Measurements from ENCODE around the gene SMG5. TPM values are rescaled to one million over a fixed set of nuclear protein-coding genes. Genes with fewer than 3 reads are reported as not detected.

SMG5 gene
- total RNA-seq, 1 experiment from 2014 or later: 77.5 TPM

DNA sequence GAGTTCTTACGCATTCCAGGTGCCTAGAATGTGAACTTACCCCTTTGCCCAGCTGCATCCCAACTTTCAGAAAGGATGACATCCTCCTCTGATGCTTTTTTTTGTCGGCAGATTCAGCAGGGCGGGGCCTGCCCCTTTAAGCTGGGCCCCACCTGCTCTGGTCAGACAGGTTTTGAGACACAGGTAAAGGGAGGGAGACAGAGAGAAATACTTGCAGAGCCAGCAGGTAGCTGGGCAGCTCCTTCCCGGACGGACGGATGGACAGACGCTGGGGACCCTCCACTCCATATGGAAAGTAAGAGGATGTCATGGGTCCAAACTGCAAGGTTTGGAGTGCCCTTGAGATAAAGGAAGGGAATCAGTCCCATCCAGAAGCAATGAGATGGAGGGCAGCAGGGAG lies 1.5 kb upstream of the SMG5 start, which contains the start of gene TMEM79:
Gene TMEM79 (plus strand): TSS at position 214 of the 400 bp plus-strand sequence. CDS start 902 bp downstream, outside the sequence.
- in situ Hi-C loops (cut with HindIII; ENCODE audit: low pct_unique_long_range_greater_than_20kb, low sequenced_read_pairs): no loop called here
- no peak for DNase-seq (ENCODE audit: low read depth, low spot score)

DNA sequence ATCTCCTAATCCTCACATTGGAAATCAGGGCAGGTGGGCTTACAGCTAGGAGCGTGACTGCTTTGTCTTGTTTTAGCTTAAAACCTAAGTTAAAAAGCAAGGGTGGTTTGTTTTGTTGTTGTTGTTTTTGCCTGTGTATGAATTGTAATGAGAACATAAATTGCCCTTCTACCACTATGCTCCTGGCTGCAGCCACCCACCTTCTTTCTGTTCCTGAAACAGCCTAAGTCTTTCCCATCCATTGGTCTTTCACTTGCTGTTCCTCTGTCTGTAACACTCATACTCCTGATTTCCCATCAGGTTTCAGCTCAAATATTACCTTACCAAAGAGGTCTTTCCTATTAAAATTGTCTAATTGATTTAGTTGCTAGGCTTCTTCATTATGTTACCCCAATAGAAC lies 896 bp upstream of the SMG5 start:
- no peak for DNase-seq (ENCODE audit: low read depth, low spot score)
- in situ Hi-C loops (cut with HindIII; ENCODE audit: low pct_unique_long_range_greater_than_20kb, low sequenced_read_pairs): no loop called here

DNA sequence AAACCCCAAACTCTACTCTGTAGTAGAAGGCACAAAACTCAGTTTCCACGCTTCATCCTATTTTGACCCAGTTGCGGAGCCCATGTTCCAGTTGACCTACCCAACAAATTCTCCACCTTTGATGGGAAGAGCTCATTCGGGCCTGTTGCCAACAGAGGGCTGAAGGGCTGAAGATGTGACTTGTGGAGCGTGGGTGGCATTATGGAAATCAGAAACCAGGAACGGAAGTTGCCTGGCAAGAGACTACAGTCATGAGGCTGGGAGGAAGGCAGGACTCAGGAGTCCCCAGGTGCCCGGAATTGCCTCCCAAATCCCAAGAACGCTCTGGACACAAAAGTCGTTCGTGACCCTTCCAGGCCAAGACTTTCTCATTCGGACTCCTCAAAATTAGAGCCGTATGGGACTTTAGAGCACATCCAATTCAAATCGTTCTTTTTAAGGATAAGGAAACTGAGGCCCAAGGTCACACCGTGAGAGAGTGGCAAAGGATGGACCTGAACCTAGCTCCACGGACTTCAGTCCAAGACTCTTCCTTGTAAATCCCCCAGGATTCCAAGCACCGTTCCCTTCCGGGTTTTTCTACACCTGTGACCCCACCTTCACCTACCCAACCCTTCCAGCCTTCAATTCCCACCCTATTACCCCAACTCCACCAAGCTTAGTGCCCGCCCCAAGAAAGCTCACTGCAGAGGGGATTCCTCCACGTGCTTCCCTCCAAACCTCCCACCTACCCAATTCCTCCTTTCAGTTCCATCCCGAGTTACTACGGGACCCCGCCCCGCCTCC lies 739 bp downstream of the SMG5 start:
- in situ Hi-C loops (cut with HindIII; ENCODE audit: low pct_unique_long_range_greater_than_20kb, low sequenced_read_pairs): no loop called here
- peak; percentile 52 for DNase-seq (ENCODE audit: low read depth, low spot score)

DNA sequence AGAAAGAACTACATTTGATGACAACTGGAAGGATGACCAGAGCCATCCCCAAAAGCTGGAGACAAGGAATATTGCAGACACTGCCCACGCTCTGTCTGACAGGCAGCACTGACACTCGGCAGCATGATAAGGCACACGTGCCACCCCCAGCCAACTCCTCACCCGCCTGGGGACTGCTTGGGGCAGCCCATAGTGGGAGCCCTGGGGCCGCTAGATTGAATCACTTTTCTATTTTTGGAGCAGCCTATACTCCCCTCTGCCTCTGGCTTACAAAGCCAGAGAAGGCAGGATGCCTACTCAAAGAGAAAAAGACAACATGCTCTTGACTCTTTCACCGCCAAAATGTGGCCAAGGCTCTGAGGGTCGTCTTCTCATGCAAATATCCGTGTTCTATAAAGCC lies 1.3 kb downstream of the SMG5 start:
- peak; percentile 40 for DNase-seq (ENCODE audit: low read depth, low spot score)
- in situ Hi-C loops (cut with HindIII; ENCODE audit: low pct_unique_long_range_greater_than_20kb, low sequenced_read_pairs): no loop called here

DNA sequence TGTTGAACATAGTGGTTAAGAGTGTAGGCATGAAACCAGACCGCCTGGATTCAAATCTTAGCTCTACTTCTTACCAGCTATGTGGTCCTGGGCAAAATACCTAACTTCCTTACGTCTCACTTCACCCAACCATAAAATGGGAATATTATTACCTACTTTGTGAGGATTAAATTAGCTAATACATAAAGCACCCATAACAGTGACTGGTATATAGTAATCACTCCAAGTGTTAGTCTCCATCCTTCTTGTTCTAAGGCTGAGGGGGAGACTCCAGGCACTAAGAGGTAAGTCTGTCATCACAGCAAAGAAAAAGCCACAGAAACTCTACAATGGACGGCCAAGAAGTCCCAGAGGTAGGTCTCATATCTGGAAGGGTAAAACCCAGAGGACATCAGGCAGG lies 2.8 kb downstream of the SMG5 start:
- DNase-seq (ENCODE audit: low read depth, low spot score): no peak
- in situ Hi-C loops (cut with HindIII; ENCODE audit: low pct_unique_long_range_greater_than_20kb, low sequenced_read_pairs): no loop called here

DNA sequence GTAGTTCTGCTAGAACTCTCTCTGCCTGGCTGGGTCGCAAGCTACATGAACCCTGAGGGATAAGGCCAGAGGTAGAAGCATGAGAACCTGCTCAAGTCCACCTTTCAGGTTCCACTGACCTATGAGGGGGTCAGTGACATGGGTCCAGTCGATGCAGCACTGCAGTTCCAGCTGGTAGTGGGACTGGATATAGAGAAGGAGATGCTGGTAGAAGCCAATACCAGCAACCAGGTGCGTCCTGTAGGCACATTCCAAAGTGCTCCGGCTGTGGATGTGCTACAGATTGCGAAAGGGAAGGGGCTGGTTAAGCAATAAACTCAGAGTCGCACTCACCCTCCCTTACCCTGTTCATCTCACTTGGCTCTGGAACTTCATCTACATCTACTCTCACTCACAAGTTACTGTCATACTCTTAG lies 5.7 kb downstream of the SMG5 start:
- in situ Hi-C loops (cut with HindIII; ENCODE audit: low pct_unique_long_range_greater_than_20kb, low sequenced_read_pairs): no loop called here
- no peak for DNase-seq (ENCODE audit: low read depth, low spot score)

DNA sequence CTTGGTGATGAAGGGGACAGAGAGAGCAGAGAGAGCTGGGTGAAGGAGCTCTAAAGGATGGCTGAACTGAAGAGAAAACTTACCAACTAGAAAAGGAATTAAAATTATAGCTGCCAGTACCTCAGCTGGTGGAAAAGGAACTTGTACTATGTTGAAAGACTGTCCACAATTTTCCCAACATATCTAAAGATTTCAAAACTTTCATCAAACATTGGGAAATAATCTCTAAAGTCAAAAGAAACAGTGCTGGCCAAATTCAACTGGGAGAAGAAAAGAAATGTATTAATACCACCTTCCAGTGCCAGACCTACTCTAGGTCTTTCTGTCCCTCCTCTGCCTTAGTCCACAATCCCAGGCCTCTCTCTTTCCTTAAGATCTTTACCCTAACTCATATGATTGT lies 6.1 kb downstream of the SMG5 start:
- DNase-seq (ENCODE audit: low read depth, low spot score): no peak
- in situ Hi-C loops (cut with HindIII; ENCODE audit: low pct_unique_long_range_greater_than_20kb, low sequenced_read_pairs): no loop called here

DNA sequence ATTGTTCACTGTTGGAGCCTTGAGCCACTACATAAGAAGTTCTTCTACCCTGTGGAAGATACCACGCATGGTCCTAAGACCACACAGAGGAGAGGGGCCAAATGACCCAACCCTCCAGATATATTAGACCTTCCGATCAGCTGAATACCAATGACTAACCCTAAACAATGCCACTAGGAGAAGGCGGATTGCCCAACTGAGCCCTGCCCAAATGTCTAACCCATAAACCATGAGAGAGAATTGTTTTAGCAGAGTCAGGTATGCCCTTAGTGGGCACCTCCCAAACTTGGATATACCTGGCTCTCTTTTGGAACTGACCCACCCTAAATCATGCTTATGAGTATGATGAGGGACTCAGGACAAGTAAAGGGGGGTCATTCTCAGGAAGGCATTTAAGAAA lies 12.3 kb downstream of the SMG5 start:
- DNase-seq (ENCODE audit: low read depth, low spot score): no peak
- in situ Hi-C loops (cut with HindIII; ENCODE audit: low pct_unique_long_range_greater_than_20kb, low sequenced_read_pairs): no loop called here

DNA sequence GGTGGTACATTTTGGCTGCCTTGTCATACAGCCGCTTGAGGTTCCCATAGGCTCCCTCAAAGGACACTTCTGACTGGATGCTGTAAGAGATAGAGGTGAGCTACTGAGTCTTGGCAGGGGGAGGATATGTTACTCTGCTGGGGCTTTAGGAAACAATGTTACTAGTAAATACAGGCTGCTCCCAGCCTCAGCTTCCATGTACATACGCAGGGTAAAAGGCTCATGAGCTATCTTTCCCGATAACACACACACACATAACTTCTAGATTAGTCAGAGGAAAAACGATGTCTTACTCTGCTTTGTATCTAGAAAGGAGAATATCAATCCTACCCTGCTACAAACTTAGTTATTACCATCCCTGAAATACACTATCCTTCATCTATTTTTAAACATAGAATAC lies 14.3 kb downstream of the SMG5 start:
- in situ Hi-C loops (cut with HindIII; ENCODE audit: low pct_unique_long_range_greater_than_20kb, low sequenced_read_pairs): no loop called here
- no peak for DNase-seq (ENCODE audit: low read depth, low spot score)

DNA sequence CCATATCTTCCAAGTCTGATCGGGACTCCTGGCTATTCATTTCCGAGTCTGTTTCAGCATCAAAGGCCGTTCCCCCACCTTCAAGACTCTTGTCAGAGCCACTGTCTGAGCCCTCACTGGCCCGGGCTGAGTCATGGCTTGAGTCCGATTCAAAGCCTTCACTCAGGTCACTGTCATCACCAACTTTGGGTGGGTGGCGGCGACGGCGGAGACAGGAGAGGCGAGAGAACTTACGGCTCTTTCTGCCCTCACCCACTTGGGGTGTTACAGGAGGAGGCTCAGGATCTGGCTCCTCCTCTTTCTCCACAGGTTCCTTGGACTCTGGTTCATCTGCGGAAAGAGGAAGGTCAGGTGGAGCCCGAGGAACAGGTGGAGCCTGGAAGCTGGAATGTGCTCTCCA lies 16.6 kb downstream of the SMG5 start:
- in situ Hi-C loops (cut with HindIII; ENCODE audit: low pct_unique_long_range_greater_than_20kb, low sequenced_read_pairs): no loop called here
- no peak for DNase-seq (ENCODE audit: low read depth, low spot score)

DNA sequence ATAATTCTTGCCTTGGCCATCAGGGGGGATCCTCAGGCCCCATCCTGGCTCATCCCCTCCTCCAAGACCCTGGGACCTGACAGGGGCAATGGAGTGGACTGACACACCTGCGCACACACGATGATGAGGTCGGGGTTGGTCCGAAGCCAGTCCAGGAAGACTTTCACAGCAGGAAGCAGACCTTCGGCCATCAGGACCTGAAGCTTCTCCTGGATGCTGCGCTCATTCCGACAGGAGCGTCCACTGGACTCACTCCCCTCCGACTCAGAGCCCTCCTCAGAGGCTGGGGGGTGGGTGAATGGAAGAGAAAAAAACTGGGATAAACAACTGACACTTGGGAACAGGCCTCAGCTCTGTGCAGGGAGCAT lies 19.4 kb downstream of the SMG5 start:
- in situ Hi-C loops (cut with HindIII; ENCODE audit: low pct_unique_long_range_greater_than_20kb, low sequenced_read_pairs): no loop called here
- DNase-seq (ENCODE audit: low read depth, low spot score): no peak

DNA sequence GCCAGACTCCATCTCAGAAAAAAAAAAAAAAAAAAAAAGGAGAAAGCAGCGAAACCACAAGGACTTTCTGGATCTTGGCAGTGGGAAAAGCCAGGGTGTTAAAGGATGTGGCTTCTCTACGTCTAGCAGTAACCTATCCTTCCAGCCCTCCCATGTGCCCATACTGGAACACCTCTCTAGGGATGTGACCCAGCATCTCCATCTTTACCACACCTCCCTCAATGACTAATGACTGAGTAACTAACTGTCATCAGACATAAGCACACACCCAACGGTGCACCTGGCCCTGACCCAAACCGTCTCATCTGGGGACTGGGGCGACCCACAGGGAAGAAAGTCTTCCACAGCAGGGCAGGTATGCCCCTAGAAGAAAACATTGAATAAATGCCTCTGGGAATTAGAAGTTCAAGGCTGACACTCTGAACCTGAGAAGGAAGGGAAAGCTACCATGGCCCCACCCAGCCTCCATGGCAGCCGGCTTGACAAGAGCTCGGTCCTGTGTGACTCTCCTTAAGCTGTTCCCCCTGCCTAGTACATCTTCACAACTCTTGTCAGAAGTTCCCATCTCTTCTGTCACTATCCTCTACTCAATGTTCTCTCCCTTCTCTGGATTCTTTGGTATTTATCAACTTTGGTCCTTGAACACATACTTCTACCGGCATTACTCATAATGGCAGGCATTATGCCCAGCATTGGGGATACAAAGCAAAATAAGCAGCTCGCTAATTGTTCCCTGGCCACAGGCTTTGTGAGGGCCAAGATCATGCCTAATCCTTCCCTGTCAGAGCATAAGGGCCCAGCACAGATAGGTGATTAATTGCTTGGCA lies 20.0 kb downstream of the SMG5 start:
- no peak for DNase-seq (ENCODE audit: low read depth, low spot score)
- in situ Hi-C loops (cut with HindIII; ENCODE audit: low pct_unique_long_range_greater_than_20kb, low sequenced_read_pairs): no loop called here

DNA sequence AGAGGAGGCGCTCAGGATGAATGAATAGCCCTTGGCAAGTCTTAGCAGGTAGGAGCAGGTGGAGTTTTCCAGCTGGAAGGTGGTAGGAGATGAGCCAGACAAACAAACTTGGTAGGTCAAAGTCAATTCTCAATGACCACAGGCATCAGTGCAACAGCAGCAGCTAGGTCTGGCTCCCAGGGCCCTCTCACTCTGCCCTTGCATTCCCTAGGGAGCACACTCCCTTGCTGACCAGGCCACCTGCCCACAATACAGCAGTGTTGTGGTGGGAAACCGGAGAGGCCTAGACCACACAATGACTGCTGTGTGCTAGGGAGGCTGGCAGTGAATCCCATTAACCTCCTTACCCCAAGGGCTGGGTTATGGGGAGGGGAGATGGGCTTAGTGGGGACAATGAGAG lies 21.7 kb downstream of the SMG5 start:
- peak; percentile 65 for DNase-seq (ENCODE audit: low read depth, low spot score)
- in situ Hi-C loops (cut with HindIII; ENCODE audit: low pct_unique_long_range_greater_than_20kb, low sequenced_read_pairs): no loop called here

DNA sequence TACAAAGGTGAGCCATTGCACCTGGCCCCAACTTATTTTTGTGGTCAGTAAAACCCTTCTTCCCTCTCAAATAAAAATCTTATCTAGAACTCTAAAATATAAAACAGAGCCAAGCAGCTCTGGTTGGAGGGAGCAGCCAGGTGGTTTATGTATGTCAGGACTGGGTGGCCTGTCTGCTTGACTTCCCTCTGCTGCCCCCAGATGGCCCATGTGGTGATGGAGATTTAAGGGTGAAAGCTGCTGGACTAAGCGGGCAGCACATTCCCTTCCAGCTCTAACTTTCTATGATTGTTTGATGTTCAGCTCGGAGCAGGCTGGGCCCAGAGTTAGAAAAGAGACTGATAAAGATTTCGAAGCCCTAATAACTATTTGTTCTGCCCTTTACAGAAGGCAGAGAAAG lies 22.8 kb downstream of the SMG5 start:
- in situ Hi-C loops (cut with HindIII; ENCODE audit: low pct_unique_long_range_greater_than_20kb, low sequenced_read_pairs): no loop called here
- DNase-seq (ENCODE audit: low read depth, low spot score): no peak

DNA sequence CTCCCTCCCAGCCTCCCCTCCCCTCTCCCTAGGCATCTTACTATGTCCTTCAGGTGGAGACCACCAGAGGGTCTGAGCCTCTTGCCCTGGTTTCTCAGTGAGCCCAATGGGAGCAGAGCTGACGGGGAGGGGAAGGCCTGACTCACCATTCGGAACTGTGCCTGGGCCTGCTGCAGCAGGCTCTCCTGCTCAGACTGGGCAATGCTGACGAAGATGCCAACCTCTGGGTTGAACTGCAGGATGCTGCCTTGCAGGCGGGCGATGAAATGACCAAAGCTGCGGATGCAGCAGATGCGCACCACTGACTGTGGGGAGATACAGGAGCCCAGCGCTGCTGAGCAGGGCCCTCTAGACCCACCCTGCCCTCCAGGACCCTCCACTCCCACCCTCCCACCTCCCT lies 23.8 kb downstream of the SMG5 start:
- DNase-seq (ENCODE audit: low read depth, low spot score): no peak
- in situ Hi-C loops (cut with HindIII; ENCODE audit: low pct_unique_long_range_greater_than_20kb, low sequenced_read_pairs): no loop called here

DNA sequence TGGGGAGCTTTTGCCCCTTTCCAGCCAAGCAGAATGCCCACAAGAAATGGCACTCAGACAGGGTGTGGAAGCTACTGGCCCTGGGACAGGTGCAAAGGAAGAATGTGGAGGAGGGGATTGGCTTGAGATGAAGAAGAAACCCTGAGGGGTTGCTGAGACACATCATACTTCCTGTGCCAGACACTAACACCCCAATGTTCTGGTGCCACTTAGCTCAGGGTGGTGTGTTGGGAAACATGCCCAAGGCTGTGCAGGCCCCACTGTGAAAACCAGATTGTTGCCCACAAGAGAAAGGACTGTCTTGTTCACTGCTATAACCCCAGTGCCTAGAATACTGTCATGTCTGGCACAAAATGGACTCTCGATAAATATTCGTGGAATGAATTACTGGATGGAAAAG lies 24.9 kb downstream of the SMG5 start:
- DNase-seq (ENCODE audit: low read depth, low spot score): no peak
- in situ Hi-C loops (cut with HindIII; ENCODE audit: low pct_unique_long_range_greater_than_20kb, low sequenced_read_pairs): no loop called here

DNA sequence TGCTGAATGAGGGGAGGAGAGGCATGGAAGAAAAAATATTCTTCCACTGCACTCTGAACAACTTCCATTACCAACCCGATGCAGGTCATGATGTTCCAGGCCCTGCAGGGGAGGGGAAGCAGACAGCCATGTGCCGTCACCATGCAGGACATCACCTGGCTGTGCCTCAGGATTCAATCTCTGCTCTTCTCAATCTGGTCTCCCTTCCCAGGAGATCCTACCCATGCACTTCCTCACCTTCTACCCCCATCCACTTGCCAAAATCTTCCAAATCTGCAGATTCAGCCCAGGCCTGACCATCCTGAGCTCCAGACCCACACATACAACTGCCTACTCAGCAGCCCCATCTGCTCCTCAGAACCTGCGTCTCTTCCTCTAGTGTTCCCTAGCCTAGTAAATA lies 29.0 kb downstream of the SMG5 start:
- in situ Hi-C loops (cut with HindIII; ENCODE audit: low pct_unique_long_range_greater_than_20kb, low sequenced_read_pairs): no loop called here
- DNase-seq (ENCODE audit: low read depth, low spot score): no peak

DNA sequence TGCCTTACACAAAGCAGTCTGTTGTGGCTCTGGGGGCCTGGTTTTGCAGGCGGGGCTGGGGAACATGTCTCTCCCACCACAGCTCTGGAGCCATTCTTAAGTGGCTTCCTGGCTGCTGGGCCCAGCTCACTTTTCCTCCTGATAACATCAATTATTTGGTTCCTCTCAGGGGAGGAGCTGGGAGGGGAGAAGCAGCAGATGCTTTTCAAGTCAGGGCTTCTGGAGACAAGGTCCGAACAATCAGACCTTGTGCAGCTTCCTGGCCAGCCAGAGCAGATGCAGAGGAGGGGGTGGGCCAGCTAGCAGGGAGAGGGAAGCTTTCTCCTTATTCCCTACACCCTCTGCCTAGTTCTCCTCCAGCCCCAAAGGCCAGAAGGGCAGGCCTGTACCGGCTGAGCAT lies 31.1 kb downstream of the SMG5 start:
- DNase-seq (ENCODE audit: low read depth, low spot score): no peak
- in situ Hi-C loops (cut with HindIII; ENCODE audit: low pct_unique_long_range_greater_than_20kb, low sequenced_read_pairs): no loop called here

DNA sequence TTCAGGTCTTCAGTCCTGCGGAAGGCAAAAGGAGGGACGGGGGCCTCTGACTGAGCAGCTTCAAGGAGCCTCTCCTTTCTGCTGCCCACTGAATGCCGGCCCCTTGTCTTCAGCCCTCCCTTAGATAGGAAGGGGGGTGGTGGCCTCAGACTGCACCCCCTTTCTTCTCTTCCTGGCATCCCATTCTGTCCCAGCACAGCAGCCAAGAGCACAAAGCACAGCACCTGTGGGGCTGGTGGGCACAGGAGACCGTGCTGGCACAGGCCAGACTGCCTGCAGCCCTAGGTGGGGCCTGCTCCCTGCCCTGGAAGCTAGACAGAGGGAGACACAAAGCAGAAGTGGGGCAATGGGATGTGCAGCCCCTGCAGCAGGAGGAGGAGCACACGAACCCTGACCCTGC lies 33.0 kb downstream of the SMG5 start:
- no peak for DNase-seq (ENCODE audit: low read depth, low spot score)
- in situ Hi-C loops (cut with HindIII; ENCODE audit: low pct_unique_long_range_greater_than_20kb, low sequenced_read_pairs): no loop called here
